A549 treated with Mapracorat at 1 μM for 4 hours (cell line): ENCODE data around the gene HDHD2. TPM values are rescaled to one million over a fixed set of nuclear protein-coding genes. Genes with fewer than 3 reads are reported as not detected.

ENCODE experiments used
- total RNA-seq: library from RNA; stranded (reverse); fragments of 200-300 nt; extraction: Qiagen RNA extraction; gene quantifications from 5 replicates; pipeline ENCODE4 v1.2.3, GENCODE V29; 2022

Gene HDHD2, protein sequence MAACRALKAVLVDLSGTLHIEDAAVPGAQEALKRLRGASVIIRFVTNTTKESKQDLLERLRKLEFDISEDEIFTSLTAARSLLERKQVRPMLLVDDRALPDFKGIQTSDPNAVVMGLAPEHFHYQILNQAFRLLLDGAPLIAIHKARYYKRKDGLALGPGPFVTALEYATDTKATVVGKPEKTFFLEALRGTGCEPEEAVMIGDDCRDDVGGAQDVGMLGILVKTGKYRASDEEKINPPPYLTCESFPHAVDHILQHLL
- total RNA-seq: 8.8 to 9.5 TPM (median 9.4 TPM) in 5 replicates

DNA sequence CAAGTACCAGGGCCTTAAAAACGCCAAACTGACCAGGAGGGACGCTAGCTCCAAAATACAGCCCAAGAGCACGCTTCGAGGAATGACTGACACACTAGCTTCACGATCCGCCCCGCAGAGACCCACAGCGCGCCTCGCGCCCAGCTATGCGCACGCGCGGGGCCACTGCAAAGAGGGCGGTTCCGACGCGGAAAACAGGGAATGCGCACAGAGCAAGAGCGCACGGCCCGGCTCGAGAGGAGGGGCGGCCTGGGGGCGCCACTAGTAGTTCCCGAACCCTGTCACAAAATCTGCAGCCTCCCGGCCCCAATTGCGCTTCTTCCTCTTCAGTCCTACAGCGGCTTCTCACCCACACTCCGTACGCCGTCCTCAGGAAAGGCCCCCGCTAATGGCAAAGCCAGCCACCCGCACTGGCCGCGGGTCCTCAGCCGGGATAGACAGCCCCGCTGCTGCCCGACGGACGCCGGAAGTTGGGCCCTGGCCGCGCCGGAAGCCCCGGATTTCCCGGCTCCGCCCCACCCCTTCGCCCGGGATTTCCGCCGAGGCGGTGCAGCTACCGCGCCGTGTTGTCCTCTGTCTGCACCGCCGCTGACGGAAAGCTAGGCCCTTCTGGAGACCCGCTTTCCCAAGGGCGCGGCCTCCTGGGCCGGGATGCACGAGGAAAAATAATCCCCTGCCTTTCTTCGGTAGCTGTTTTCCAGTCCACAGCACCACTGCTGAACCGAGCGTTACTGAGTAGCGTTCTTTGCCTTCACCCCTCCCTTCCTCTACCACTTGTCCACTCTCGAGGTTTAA is at the start of gene HDHD2:
TSS of gene HDHD2 (minus strand) at position 472 of the 795 bp plus-strand sequence. CDS start 14,061 bp downstream, outside the sequence.

DNA sequence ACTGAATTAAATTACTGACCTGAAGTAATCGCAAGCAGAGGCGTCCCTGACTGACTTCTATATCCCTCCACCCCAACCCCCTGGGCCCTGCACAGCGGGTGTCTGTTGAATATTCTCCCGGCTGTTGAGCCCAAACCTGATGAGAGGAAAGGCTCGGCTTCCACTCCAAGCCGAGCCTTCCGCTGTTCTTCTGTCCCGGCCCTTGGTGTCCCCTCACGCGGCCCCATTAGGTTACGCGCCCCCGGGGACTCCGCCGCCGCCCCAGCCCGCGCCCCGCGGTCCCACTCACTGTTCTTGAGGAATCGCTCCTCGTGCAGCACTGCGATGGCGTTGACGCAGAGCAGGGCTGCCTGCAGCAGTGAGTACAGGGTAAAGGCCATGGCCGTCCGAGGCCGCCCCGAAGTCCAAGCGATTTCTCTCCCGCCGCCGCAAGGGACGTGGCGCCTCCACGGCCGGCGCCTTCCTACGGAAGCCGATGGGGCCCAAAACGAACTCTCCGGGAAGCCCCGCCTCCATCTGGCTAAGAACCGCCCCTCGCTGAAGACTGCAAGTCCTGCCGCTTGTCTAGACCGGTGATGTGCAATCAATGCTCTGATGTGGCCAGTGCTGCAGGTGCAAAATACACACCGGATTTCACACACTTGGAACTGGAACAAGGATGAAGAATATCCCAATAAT is 25.7 kb upstream of the HDHD2 start, which contains the start of gene IER3IP1:
TSS of gene IER3IP1 (minus strand) at position 467 of the 678 bp plus-strand sequence. CDS start at position 380, 87 bp downstream.

Other genes with a start within 250 kb of the HDHD2 start
- gene PIAS2, start 233.0 kb downstream of the HDHD2 start, total RNA-seq: 7.6 to 9.9 TPM (median 7.9 TPM) in 5 replicates
- gene KATNAL2, start 232.9 kb downstream of the HDHD2 start, total RNA-seq: 1.3 to 2.4 TPM (median 1.8 TPM) in 5 replicates
- gene ELOA2, start 114.9 kb downstream of the HDHD2 start, total RNA-seq: not detected in 5 replicates
- 15.0 to 27.9 TPM (median 17.2 TPM) in 5 replicates for gene IER3IP1, start 25.9 kb upstream of the HDHD2 start, total RNA-seq
- gene SKOR2, start 101.2 kb upstream of the HDHD2 start, total RNA-seq: not detected in 5 replicates